Endothelial cell of hepatic sinusoid (primary cell): ENCODE measurements around the gene CAMK2N1.

Source experiments
- in situ Hi-C: cut with HindIII; loops from 2 replicates; pipeline ENCODE4 v1.10.0; 2017; ENCODE audit warnings: low sequenced_read_pairs

Gene CAMK2N1

GRCh38 chr1:20479840-20480239 lies 6.2 kb downstream of the CAMK2N1 start:
- in situ Hi-C loops, result no loop called here

- in situ Hi-C loops, result no loop called here
These were observed 7.9 kb downstream of the CAMK2N1 start for GRCh38 chr1:20478057-20478635.

- in situ Hi-C loops, result no loop called here
These were observed 8.5 kb downstream of the CAMK2N1 start for GRCh38 chr1:20477348-20478056.

GRCh38 chr1:20476265-20477038 lies 9.6 kb downstream of the CAMK2N1 start:
- in situ Hi-C loops, result no loop called here

GRCh38 chr1:20474996-20475395 lies 11.0 kb downstream of the CAMK2N1 start:
- in situ Hi-C loops, result no loop called here

- in situ Hi-C loops, result no loop called here
These were observed 11.6 kb downstream of the CAMK2N1 start for GRCh38 chr1:20474333-20474975.

GRCh38 chr1:20473894-20474293 lies 12.1 kb downstream of the CAMK2N1 start:
- in situ Hi-C loops, result no loop called here

GRCh38 chr1:20472860-20473711 lies 12.9 kb downstream of the CAMK2N1 start:
- in situ Hi-C loops, result no loop called here

- in situ Hi-C loops, result no loop called here
These were observed 13.9 kb downstream of the CAMK2N1 start for GRCh38 chr1:20472121-20472520.

GRCh38 chr1:20470194-20470593 lies 15.8 kb downstream of the CAMK2N1 start:
- in situ Hi-C loops, result no loop called here

GRCh38 chr1:20469406-20470076 lies 16.5 kb downstream of the CAMK2N1 start:
- in situ Hi-C loops, result no loop called here

- in situ Hi-C loops, result no loop called here
These were observed 19.7 kb downstream of the CAMK2N1 start for GRCh38 chr1:20466273-20466672.

GRCh38 chr1:20465187-20465586 lies 20.8 kb downstream of the CAMK2N1 start:
- in situ Hi-C loops, result no loop called here

GRCh38 chr1:20463502-20463901 lies 22.5 kb downstream of the CAMK2N1 start:
- in situ Hi-C loops, result no loop called here

GRCh38 chr1:20462397-20462796 lies 23.6 kb downstream of the CAMK2N1 start:
- in situ Hi-C loops, result no loop called here

- in situ Hi-C loops, result no loop called here
These were observed 27.3 kb downstream of the CAMK2N1 start for GRCh38 chr1:20458717-20459116.

GRCh38 chr1:20454004-20454403 lies 32.0 kb downstream of the CAMK2N1 start:
- in situ Hi-C loops, result no loop called here

GRCh38 chr1:20449735-20450311 lies 36.2 kb downstream of the CAMK2N1 start:
- in situ Hi-C loops, result loop anchor here (10.0 kb wide), 1 partner anchor 235 kb away; no protein-coding TSS in a partner anchor

GRCh38 chr1:20448671-20449071 lies 37.3 kb downstream of the CAMK2N1 start:
- in situ Hi-C loops, result loop anchor here (10.0 kb wide), 1 partner anchor 234 kb away; no protein-coding TSS in a partner anchor
